ENCODE measurements around the gene GJC1. TPM values are rescaled to one million over a fixed set of nuclear protein-coding genes. Genes with fewer than 3 reads are reported as not detected.
"Not testable (repeated sequence)": the region's sequence is repeated elsewhere in the genome, so short reads cannot be mapped to it uniquely, and the experiment has no call there.

Gene GJC1
- total RNA-seq, 3 donors from 2014 or later: 2.3 to 4.6 (median 4.3) TPM

DNA sequence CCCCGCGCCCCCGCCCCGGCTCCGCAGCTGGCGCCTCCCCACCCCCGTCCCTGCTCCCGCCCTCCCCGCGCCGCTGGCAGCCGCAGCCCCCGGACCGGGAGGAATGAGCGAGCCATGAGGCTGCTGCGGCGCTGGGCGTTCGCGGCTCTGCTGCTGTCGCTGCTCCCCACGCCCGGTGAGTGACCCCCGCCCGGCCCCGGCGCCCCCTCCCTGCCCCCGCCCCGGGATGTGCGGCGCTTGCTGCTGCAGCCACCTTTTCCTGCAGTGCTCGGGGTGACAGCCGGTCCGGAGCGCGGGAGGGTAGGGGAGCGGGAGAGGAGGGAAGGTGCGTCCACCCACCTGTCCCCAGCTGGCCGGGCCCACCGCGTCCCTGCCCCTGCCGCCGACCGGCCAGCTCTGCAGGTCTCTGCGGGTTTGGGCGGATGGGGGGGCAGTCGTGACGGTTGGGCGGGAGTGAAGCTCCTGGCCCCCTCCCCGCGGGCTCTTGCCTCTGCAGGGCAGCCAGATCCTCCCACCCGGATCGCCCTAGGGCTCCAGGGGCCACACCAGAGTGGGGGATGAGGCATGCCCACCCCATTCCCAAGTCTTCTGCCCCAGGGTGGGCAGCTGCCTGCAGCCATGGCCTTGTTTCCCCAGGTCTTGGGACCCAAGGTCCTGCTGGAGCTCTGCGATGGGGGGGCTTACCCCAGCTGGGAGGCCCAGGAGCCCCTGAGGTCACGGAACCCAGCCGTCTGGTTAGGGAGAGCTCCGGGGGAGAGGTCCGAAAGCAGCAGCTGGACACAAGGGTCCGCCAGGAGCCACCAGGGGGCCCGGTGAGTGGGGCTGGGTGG lies 70.8 kb downstream of the GJC1 start:
- Histone ChIP-seq H3K27ac (no peak overlapping the region), H3K4me3 (peak overlapping the region; percentile 39 to 78 (median 51)), H3K9me3 (no peaks in the 10 kb centered on the region), H3K27me3 (peaks cover 10 to 21% of the 10 kb centered on the region in 2 donors), H3K4me1 (peaks cover 6 to 13% of the 10 kb centered on the region in 2 donors), H3K36me3 (no peaks in the 10 kb centered on the region)
- TF ChIP-seq POLR2AphosphoS5 (IDR thresholded peaks at IDR 0.05) (no peak), POLR2A (IDR thresholded peaks at IDR 0.05) (no peak), CTCF (IDR thresholded peaks at IDR 0.05) (no peak)
- no peak for DNase-seq (ENCODE audit: low spot score in 2 of 2)
- intact Hi-C loops (cut with DNase I; ENCODE audit: low total_unique reads): no loop called here

DNA sequence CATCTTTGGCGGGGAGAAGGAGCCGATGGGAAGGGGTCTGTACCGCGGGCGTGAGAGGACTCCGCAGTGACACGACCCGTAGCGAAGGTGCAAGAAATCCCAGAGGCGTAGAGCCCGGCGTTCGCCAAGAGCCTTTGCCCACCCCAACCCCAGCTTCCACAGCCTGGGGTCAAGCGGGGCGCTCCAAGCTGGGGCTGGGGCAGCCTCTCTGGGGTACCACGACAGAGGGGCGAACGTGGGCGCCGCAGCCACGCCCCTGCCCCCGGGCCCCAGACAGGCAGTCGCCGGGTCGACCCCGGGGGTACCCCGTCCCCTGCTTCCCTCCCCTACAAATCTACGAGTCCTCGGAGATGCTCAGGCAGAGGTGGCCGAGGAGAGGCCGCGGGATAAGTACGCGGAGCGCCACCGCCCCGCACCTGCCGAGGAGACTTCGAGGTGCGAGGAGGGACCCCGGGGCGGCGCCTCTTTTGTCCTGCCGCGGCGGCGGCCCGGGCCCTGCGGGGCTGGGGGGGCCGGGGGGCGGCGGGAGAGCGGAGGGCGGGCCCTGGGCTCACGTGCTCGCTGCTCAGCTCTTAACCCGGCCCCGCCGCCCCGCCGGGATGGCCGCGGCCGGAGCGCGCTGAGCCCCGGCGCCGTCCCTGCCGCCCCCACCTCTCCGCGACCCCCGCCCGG lies 71.5 kb downstream of the GJC1 start, which contains the start of gene ADAM11:
ADAM11 (plus strand) TSS at position 575 of the 672 bp plus-strand sequence. CDS start 212 bp downstream, outside the sequence.
- Histone ChIP-seq H3K36me3 (no peaks in the 10 kb centered on the region), H3K4me1 (peaks cover 6 to 13% of the 10 kb centered on the region in 2 donors), H3K4me3 (peak within 1 kb of the TSS; percentile 39 to 78 (median 51)), H3K27ac (no peak within 1 kb of the TSS), H3K9me3 (no peaks in the 10 kb centered on the region), H3K27me3 (peaks cover 10 to 21% of the 10 kb centered on the region in 2 donors)
- intact Hi-C loops (cut with DNase I; ENCODE audit: low total_unique reads): no loop called here
- no peak for DNase-seq (ENCODE audit: low spot score in 2 of 2)
- TF ChIP-seq POLR2AphosphoS5 (IDR thresholded peaks at IDR 0.05) (no peak), CTCF (IDR thresholded peaks at IDR 0.05) (no peak), POLR2A (IDR thresholded peaks at IDR 0.05) (no peak)

DNA sequence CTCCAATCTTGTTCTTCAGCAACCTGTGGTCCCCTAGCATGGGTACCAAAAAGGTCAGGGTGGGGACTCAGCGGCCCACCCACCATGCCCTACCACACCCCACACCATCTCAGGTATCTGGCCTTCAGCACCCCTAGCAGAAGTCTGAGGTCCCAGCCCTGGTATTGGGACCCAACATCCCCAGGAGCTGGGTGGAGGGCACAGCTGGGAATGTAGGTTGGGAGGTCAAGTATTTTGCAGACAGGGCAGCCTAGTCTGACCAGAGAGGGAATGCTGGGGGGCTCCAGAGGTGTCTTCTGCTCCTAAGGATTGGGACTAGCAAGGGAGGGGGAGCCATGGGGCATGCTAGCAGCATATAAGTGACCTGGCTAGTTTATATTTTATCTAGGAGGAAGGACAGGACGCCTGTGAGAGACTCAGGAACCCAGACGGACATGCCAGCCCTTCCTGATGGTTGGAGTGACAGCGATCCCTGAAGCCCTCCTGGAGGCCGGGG lies 72.1 kb downstream of the GJC1 start:
- Histone ChIP-seq H3K4me3 (no peak overlapping the region), H3K27ac (no peak overlapping the region), H3K36me3 (no peaks in the 10 kb centered on the region), H3K9me3 (no peaks in the 10 kb centered on the region), H3K27me3 (peaks cover 10 to 21% of the 10 kb centered on the region in 2 donors), H3K4me1 (peaks cover 6 to 13% of the 10 kb centered on the region in 2 donors)
- DNase-seq (ENCODE audit: low spot score in 2 of 2): no peak
- intact Hi-C loops (cut with DNase I; ENCODE audit: low total_unique reads): no loop called here
- TF ChIP-seq CTCF (IDR thresholded peaks at IDR 0.05) (no peak), POLR2AphosphoS5 (IDR thresholded peaks at IDR 0.05) (no peak), POLR2A (IDR thresholded peaks at IDR 0.05) (no peak)

GRCh38 chr17:44757045-44757917 lies 72.8 kb downstream of the GJC1 start:
- peaks cover 6 to 13% of the 10 kb centered on the region in 2 donors for H3K4me1 ChIP-seq
- H3K9me3 ChIP-seq: no peaks in the 10 kb centered on the region
- intact Hi-C loops (cut with DNase I; ENCODE audit: low total_unique reads): no loop called here
- DNase-seq (ENCODE audit: low spot score in 2 of 2): no peak
- H3K4me3 ChIP-seq: no peak overlapping the region
- TF ChIP-seq CTCF (IDR thresholded peaks at IDR 0.05) (no peak), POLR2A (IDR thresholded peaks at IDR 0.05) (no peak), POLR2AphosphoS5 (IDR thresholded peaks at IDR 0.05) (no peak)
- H3K27me3 ChIP-seq: peaks cover 10 to 21% of the 10 kb centered on the region in 2 donors
- no peaks in the 10 kb centered on the region for H3K36me3 ChIP-seq
- H3K27ac ChIP-seq: no peak overlapping the region

DNA sequence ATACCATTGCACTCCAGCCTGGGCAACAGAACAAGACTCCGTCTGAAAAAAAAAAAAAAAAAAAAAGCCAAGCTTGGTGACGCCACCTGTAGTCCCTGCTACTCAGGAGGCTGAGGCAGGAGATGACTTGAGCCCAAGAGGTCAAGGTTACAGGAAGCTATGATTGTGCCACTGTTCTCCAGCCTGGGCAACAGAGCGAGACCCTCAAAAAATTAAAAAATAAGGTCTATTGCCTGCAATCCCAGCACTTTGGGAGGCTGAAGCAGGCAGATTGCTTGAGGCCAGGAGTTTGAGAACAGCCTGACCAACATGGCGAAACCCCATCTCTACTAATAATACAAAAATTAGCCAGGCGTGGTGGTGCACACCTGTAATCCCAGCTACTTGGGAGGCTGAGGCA lies 74.9 kb downstream of the GJC1 start:
- H3K9me3 ChIP-seq; DNase-seq (ENCODE audit: low spot score in 2 of 2); intact Hi-C loops (cut with DNase I; ENCODE audit: low total_unique reads); H3K36me3 ChIP-seq; H3K27ac ChIP-seq; H3K4me3 ChIP-seq: not testable (repeated sequence)
- Histone ChIP-seq H3K27me3 (peaks cover 10 to 16% of the 10 kb centered on the region in 2 donors), H3K4me1 (peaks cover 6 to 13% of the 10 kb centered on the region in 2 donors)

Measured in breast epithelium (tissue), 4 donors.